EH (cell line): ENCODE data around the gene TAS1R1.
A peak's percentile ranks its signal among the peaks of the same experiment; 100 is the strongest.

Experiments
- DNase-seq: peaks from one replicate; pipeline ENCODE4 v3.0.0-alpha.2; 2015; ENCODE audit warnings: low read depth

TAS1R1 gene

GRCh38 chr1:6603915-6604558, 48.9 kb downstream of the TAS1R1 start:
- peak; percentile 94 for DNase-seq

GRCh38 chr1:6612641-6613360, 57.7 kb downstream of the TAS1R1 start:
- peak; percentile 54 for DNase-seq

GRCh38 chr1:6613361-6614018, 58.4 kb downstream of the TAS1R1 start, which contains the start of gene PHF13:
PHF13 (plus strand) TSS chr1:6613731; CDS start chr1:6614067, 336 bp downstream.
- peak; percentile 99 for DNase-seq

- peak; percentile 50 for DNase-seq
These were observed 59.2 kb downstream of the TAS1R1 start for GRCh38 chr1:6614019-6614928.

- DNase-seq, result peak; percentile 9
These were observed 60.0 kb downstream of the TAS1R1 start for GRCh38 chr1:6614929-6615785.

GRCh38 chr1:6619045-6619444, 63.9 kb downstream of the TAS1R1 start:
- DNase-seq, result no peak

GRCh38 chr1:6621429-6622391, 66.6 kb downstream of the TAS1R1 start:
- no peak for DNase-seq

GRCh38 chr1:6622396-6623152, 67.5 kb downstream of the TAS1R1 start:
- no peak for DNase-seq

GRCh38 chr1:6623269-6623965, 68.3 kb downstream of the TAS1R1 start:
- DNase-seq, result peak; percentile 40

- DNase-seq, result peak; percentile 88
These were observed 69.8 kb downstream of the TAS1R1 start, which contains the start of gene THAP3 for GRCh38 chr1:6624710-6625583. THAP3 (plus strand) TSS chr1:6624868; CDS start chr1:6625219, 351 bp downstream.

- peak; percentile 61 for DNase-seq
These were observed 70.6 kb downstream of the TAS1R1 start for GRCh38 chr1:6625584-6626149.

- no peak for DNase-seq
These were observed 71.9 kb downstream of the TAS1R1 start for GRCh38 chr1:6627031-6627430.

- no peak for DNase-seq
These were observed 72.9 kb downstream of the TAS1R1 start for GRCh38 chr1:6627841-6628545.

GRCh38 chr1:6628971-6629479, 73.9 kb downstream of the TAS1R1 start:
- no peak for DNase-seq
